ENCODE data around the gene KYNU. TPM values are rescaled to one million over a fixed set of nuclear protein-coding genes. Genes with fewer than 3 reads are reported as not detected.
"Not testable (repeated sequence)": the region's sequence is repeated elsewhere in the genome, so short reads cannot be mapped to it uniquely, and the experiment has no call there.

Gene KYNU
- total RNA-seq, 1 donor from 2014 or later, result 34.5 TPM

GRCh38 chr2:142866426-142866825 is 11.0 kb upstream of the KYNU start:
- H3K27me3 ChIP-seq, result no peaks in the 10 kb centered on the region
- intact Hi-C loops (cut with DNase I), result no loop called here
- TF ChIP-seq, protein P1, sequence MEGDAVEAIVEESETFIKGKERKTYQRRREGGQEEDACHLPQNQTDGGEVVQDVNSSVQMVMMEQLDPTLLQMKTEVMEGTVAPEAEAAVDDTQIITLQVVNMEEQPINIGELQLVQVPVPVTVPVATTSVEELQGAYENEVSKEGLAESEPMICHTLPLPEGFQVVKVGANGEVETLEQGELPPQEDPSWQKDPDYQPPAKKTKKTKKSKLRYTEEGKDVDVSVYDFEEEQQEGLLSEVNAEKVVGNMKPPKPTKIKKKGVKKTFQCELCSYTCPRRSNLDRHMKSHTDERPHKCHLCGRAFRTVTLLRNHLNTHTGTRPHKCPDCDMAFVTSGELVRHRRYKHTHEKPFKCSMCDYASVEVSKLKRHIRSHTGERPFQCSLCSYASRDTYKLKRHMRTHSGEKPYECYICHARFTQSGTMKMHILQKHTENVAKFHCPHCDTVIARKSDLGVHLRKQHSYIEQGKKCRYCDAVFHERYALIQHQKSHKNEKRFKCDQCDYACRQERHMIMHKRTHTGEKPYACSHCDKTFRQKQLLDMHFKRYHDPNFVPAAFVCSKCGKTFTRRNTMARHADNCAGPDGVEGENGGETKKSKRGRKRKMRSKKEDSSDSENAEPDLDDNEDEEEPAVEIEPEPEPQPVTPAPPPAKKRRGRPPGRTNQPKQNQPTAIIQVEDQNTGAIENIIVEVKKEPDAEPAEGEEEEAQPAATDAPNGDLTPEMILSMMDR (IDR thresholded peaks at IDR 0.05), result no peak
- no peaks in the 10 kb centered on the region for H3K9me3 ChIP-seq
- H3K4me1 ChIP-seq, result no peaks in the 10 kb centered on the region
- H3K36me3 ChIP-seq, result no peaks in the 10 kb centered on the region
- no peak overlapping the region for H3K4me3 ChIP-seq
- DNase-seq (no peak), ATAC-seq (no peak)
- H3K27ac ChIP-seq, result peak overlapping the region; percentile 33

DNA sequence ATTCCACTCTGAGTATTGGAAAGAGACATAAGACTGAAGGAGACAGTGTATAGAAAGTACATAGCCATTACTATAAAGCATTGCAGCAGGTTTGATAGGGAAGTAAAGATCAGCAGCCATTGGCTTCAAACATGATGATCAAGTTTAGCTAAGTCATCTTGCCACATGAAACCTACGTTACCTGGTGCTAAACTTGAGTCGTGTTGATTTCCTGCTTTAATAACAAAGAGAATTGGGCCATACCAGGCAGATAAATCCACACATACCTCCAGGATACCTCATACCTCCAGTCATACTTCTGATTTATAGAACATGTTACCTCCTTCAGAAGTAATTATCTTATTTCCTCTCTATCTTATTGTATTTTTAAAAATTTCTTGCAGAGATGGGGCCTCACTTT is 10.3 kb upstream of the KYNU start:
- intact Hi-C loops (cut with DNase I), result no loop called here

DNA sequence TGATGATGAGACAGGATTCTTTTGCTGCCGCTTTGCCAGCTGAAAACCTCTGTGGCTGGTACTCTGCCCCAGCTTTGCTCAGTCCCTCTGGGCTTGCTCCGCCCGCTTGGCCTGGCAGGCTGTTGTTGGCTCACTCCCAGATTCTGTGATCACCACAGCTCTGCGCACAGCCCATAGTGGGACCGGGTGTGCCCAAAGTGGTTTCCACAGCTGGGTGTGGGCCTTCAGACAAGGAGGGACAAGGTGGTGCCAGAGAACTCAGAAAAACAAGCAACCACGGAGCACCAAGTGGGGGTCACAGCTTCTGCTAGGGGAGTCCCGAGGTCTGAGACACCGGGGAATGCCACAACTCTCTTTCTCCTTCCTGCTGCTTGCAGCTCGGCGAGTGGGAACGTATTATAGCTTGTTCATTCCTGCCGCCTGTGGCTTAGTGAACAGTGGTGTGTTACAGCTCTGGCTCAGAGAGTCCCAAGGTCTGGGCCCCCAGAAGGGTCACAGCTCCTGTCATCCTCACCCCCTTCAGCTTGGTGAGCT is 9.2 kb upstream of the KYNU start:
- peak; percentile 95 for ATAC-seq
- TF ChIP-seq, protein P1 (IDR thresholded peaks at IDR 0.05), result no peak
- intact Hi-C loops (cut with DNase I), result no loop called here
- peak; percentile 84 for DNase-seq
- no peaks in the 10 kb centered on the region for H3K27me3 ChIP-seq
- no peaks in the 10 kb centered on the region for H3K4me1 ChIP-seq
- H3K36me3 ChIP-seq, result no peaks in the 10 kb centered on the region
- H3K4me3 ChIP-seq, result no peak overlapping the region
- peak overlapping the region; percentile 47 for H3K27ac ChIP-seq
- no peaks in the 10 kb centered on the region for H3K9me3 ChIP-seq

More for the DNA sequence above, 10.3 kb upstream of the KYNU start:
- no peak overlapping the region for H3K27ac ChIP-seq
- no peak overlapping the region for H3K4me3 ChIP-seq
- H3K9me3 ChIP-seq, result no peaks in the 10 kb centered on the region
- ATAC-seq (no peak), DNase-seq (no peak)
- no peaks in the 10 kb centered on the region for H3K36me3 ChIP-seq
- TF ChIP-seq, protein P1 (IDR thresholded peaks at IDR 0.05), result no peak
- no peaks in the 10 kb centered on the region for H3K4me1 ChIP-seq
- H3K27me3 ChIP-seq, result no peaks in the 10 kb centered on the region

DNA sequence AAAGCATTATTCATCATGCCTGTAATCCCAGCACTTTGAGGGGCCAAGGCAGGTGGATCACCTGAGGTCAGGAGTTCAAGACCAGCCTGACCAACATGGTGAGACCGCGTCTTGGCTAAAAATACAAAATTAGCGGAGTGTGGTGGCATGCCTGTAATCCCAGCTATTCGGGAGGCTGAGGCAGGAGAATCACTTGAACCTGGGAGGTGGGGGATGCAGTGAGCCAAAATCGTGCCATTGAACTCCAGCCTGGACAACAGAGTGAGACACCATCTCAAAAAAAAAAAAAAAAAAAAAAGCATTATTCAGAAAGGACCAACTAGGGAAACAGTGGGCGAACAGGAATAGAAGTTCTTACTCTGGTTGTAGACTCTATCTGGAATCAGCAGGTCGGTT is 8.4 kb upstream of the KYNU start:
- DNase-seq; H3K9me3 ChIP-seq; H3K4me3 ChIP-seq; intact Hi-C loops (cut with DNase I); ATAC-seq; H3K4me1 ChIP-seq; H3K36me3 ChIP-seq; H3K27me3 ChIP-seq: not testable (repeated sequence)
- H3K27ac ChIP-seq, result peak overlapping the region; percentile 47

DNA sequence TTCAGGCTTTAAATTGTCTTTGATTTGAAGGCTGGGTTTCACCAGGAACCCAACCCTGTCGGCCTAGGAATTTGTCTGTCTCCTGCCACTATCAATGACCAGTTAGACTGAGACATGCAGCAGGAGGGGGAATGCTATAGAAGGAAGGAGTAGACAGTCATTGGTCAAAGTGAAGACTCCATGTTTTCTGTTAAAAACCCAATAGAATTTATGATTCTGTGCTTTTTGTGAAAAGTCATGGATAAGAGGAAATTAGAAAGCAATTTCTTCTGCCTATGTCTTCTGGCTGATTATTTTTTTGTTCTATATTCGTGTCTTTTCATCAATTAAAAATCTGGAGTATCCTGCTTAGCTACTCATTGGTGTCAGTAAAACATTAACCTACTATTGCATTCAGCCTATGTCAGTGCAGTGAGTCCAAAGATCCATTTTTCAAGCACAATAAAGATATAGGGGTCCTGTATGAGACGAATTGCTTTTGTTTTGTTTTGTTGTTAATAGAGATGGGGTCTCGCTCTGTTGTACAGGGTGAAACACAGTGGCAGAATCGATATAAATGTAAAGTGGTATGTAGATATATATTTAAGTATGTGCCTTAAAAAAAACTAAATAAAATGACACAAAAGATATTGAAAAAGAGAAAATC is 7.9 kb upstream of the KYNU start:
- TF ChIP-seq, protein P1 (IDR thresholded peaks at IDR 0.05), result no peak
- intact Hi-C loops (cut with DNase I), result no loop called here
- H3K9me3 ChIP-seq, result no peaks in the 10 kb centered on the region
- H3K4me3 ChIP-seq, result no peak overlapping the region
- ATAC-seq (no peak), DNase-seq (no peak)
- H3K4me1 ChIP-seq, result peaks cover 5% of the 10 kb centered on the region
- H3K36me3 ChIP-seq, result no peaks in the 10 kb centered on the region
- no peak overlapping the region for H3K27ac ChIP-seq
- no peaks in the 10 kb centered on the region for H3K27me3 ChIP-seq

DNA sequence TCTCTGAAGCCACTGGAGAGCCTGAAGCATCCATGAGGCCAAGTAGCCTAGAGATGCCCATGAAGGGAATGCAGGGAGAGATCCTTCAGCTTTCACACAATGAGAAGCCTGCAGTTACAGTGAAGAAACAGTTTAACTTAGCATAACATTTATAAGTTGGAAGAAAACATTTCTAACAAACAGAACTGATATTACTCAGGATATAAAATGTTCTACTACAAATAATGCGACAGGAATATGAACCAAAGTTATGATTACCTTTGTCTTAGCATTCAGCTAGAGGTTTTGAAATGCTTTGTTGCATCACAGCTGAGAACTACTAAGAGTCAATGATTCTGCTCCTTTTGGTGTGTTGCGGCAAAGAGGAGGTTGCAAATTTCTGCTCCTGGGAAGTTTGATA is 6.9 kb upstream of the KYNU start:
- no peak overlapping the region for H3K27ac ChIP-seq
- H3K9me3 ChIP-seq, result no peaks in the 10 kb centered on the region
- H3K27me3 ChIP-seq, result no peaks in the 10 kb centered on the region
- H3K4me1 ChIP-seq, result peaks cover 5% of the 10 kb centered on the region
- DNase-seq (no peak), ATAC-seq (no peak)
- H3K4me3 ChIP-seq, result no peak overlapping the region
- intact Hi-C loops (cut with DNase I), result no loop called here
- H3K36me3 ChIP-seq, result no peaks in the 10 kb centered on the region
- TF ChIP-seq, protein P1 (IDR thresholded peaks at IDR 0.05), result no peak
